ENCODE results near the gene EVA1C. TPM values are rescaled to one million over a fixed set of nuclear protein-coding genes. Genes with fewer than 3 reads are reported as not detected.

EVA1C gene
- polyA plus RNA-seq, 1 of the 3 experiments (the other 2 are of a cell fraction), result 10.1 TPM

GRCh38 chr21:32477424-32477745, 64.9 kb downstream of the EVA1C start:
- Histone ChIP-seq H3K4me1 (ENCODE audit: control insufficient read depth in 1 of 2, insufficient read depth in 2 of 2, low read depth in 1 of 2, low read length in 1 of 2) (peaks cover 10 to 12% of the 10 kb centered on the region in 2 experiments; a peak in 1 of 4 replicates), H3K4me3 (ENCODE audit: low read depth in 2 of 2, low read length in 1 of 2) (no peak overlapping the region), H2AFZ (ENCODE audit: low read depth) (no peak overlapping the region), H3K27me3 (ENCODE audit: insufficient read depth) (no peaks in the 10 kb centered on the region), H4K20me1 (ENCODE audit: insufficient read depth) (no peaks in the 10 kb centered on the region), H3K9me3 (no peaks in the 10 kb centered on the region), H3K4me2 (no peak overlapping the region), H3K27ac (ENCODE audit: low read depth in 2 of 2, low read length in 1 of 2) (no peak overlapping the region), H3K79me2 (ENCODE audit: insufficient read depth) (peaks cover 7% of the 10 kb centered on the region), H3K36me3 (replicated peaks in 1 of 2; ENCODE audit: control insufficient read depth in 1 of 2, insufficient read depth in 2 of 2, low read length in 1 of 2) (no peaks in the 10 kb centered on the region), H3K9me2 (no peaks in the 10 kb centered on the region), H3F3A (replicated peaks; ENCODE audit: insufficient read depth) (peaks cover 14% of the 10 kb centered on the region), H3K9ac (no peak overlapping the region)
- ChIA-PET POLR2A (no interaction called here), CTCF (interaction anchor here (0.9 kb wide), 1 partner anchor 10 kb away, joined by 3 read pairs; no protein-coding TSS in a partner anchor)
- 95% methylated on average over 9 of the region's 9 CpGs for WGBS (ENCODE audit: low lambda C conversion rate)
- TF ChIP-seq SMC3 (IDR thresholded peaks at IDR 0.05; ENCODE audit: low read depth, low read length) (no peak), TAF1 (IDR thresholded peaks at IDR 0.05; ENCODE audit: borderline replicate concordance, low read depth, low read length) (no peak)
- no peak for DNase-seq

GRCh38 chr21:32481875-32482408, 69.4 kb downstream of the EVA1C start:
- no peaks in the 10 kb centered on the region for H4K20me1 ChIP-seq (ENCODE audit: insufficient read depth)
- no peaks in the 10 kb centered on the region for H3K27me3 ChIP-seq (ENCODE audit: insufficient read depth)
- H3K9ac ChIP-seq, result no peak overlapping the region
- no peak overlapping the region for H2AFZ ChIP-seq (ENCODE audit: low read depth)
- H3K4me3 ChIP-seq (ENCODE audit: low read depth in 2 of 2, low read length in 1 of 2), result no peak overlapping the region
- ChIA-PET CTCF (interaction anchor here (1.2 to 1.3 kb wide), 2 partner anchors 68 to 88 kb away, joined by 4 to 5 read pairs; no protein-coding TSS in a partner anchor), POLR2A (no interaction called here)
- H3K79me2 ChIP-seq (ENCODE audit: insufficient read depth), result peaks cover 4% of the 10 kb centered on the region
- 98% methylated on average over 9 of the region's 9 CpGs for WGBS (ENCODE audit: low lambda C conversion rate)
- no peaks in the 10 kb centered on the region for H3K9me3 ChIP-seq
- H3K36me3 ChIP-seq (replicated peaks in 1 of 2; ENCODE audit: control insufficient read depth in 1 of 2, insufficient read depth in 2 of 2, low read length in 1 of 2), result no peaks in the 10 kb centered on the region
- no peak overlapping the region for H3K4me2 ChIP-seq
- TF ChIP-seq, protein P1, sequence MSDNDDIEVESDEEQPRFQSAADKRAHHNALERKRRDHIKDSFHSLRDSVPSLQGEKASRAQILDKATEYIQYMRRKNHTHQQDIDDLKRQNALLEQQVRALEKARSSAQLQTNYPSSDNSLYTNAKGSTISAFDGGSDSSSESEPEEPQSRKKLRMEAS (IDR thresholded peaks at IDR 0.05; ENCODE audit: low read depth), result no peak
- TF ChIP-seq PBX3 (IDR thresholded peaks at IDR 0.05), result no peak
- no peak for TF ChIP-seq GABPA (IDR thresholded peaks at IDR 0.05; ENCODE audit: low read depth)
- no peak for TF ChIP-seq POLR2AphosphoS5 (IDR thresholded peaks at IDR 0.05; ENCODE audit: low read depth, low read length)
- no peak for TF ChIP-seq TAF1 (IDR thresholded peaks at IDR 0.05; ENCODE audit: borderline replicate concordance, low read depth, low read length)
- TF ChIP-seq TEAD4 (IDR thresholded peaks at IDR 0.05; ENCODE audit: borderline replicate concordance, insufficient read depth), result no peak
- no peak for TF ChIP-seq YY1 (IDR thresholded peaks at IDR 0.05; ENCODE audit: low read depth)
- TF ChIP-seq ELF1 (IDR thresholded peaks at IDR 0.05), result no peak
- TF ChIP-seq NRF1 (IDR thresholded peaks at IDR 0.05; ENCODE audit: low read depth, low read length), result no peak
- no peak for TF ChIP-seq FOXJ3 (CRISPR knock-in tag; IDR thresholded peaks at IDR 0.05)
- no peak for TF ChIP-seq NFIC (IDR thresholded peaks at IDR 0.05; ENCODE audit: borderline replicate concordance)
- TF ChIP-seq, protein P2, sequence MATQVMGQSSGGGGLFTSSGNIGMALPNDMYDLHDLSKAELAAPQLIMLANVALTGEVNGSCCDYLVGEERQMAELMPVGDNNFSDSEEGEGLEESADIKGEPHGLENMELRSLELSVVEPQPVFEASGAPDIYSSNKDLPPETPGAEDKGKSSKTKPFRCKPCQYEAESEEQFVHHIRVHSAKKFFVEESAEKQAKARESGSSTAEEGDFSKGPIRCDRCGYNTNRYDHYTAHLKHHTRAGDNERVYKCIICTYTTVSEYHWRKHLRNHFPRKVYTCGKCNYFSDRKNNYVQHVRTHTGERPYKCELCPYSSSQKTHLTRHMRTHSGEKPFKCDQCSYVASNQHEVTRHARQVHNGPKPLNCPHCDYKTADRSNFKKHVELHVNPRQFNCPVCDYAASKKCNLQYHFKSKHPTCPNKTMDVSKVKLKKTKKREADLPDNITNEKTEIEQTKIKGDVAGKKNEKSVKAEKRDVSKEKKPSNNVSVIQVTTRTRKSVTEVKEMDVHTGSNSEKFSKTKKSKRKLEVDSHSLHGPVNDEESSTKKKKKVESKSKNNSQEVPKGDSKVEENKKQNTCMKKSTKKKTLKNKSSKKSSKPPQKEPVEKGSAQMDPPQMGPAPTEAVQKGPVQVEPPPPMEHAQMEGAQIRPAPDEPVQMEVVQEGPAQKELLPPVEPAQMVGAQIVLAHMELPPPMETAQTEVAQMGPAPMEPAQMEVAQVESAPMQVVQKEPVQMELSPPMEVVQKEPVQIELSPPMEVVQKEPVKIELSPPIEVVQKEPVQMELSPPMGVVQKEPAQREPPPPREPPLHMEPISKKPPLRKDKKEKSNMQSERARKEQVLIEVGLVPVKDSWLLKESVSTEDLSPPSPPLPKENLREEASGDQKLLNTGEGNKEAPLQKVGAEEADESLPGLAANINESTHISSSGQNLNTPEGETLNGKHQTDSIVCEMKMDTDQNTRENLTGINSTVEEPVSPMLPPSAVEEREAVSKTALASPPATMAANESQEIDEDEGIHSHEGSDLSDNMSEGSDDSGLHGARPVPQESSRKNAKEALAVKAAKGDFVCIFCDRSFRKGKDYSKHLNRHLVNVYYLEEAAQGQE (IDR thresholded peaks at IDR 0.05; ENCODE audit: low read depth, low read length), result no peak
- TF ChIP-seq MXI1 (IDR thresholded peaks at IDR 0.05; ENCODE audit: low read depth, low read length), result no peak
- H3K27ac ChIP-seq (ENCODE audit: low read depth in 2 of 2, low read length in 1 of 2), result no peak overlapping the region
- peaks cover 8% of the 10 kb centered on the region for H3F3A ChIP-seq (replicated peaks; ENCODE audit: insufficient read depth)
- no peaks in the 10 kb centered on the region for H3K9me2 ChIP-seq
- H3K4me1 ChIP-seq (ENCODE audit: control insufficient read depth in 1 of 2, insufficient read depth in 2 of 2, low read depth in 1 of 2, low read length in 1 of 2), result no peaks in the 10 kb centered on the region
- DNase-seq, result no peak
